ENCODE measurements around the gene HS6ST3. TPM values are rescaled to one million over a fixed set of nuclear protein-coding genes. Genes with fewer than 3 reads are reported as not detected.
"Not testable (repeated sequence)": the region's sequence is repeated elsewhere in the genome, so short reads cannot be mapped to it uniquely, and the experiment has no call there.

Gene HS6ST3
- total RNA-seq, 2 experiments from 2014 or later = not detected

- no peaks in the 10 kb centered on the region for H3K27me3 Mint-ChIP-seq
- ChIA-PET POLR2A (no interaction called here), CTCF (no interaction called here)
- H3K36me3 Mint-ChIP-seq (ENCODE audit: low read depth) = no peaks in the 10 kb centered on the region
- no peak overlapping the region for H3K27ac Mint-ChIP-seq
- ATAC-seq (no peak), DNase-seq (no peak)
- no peaks in the 10 kb centered on the region for H3K4me1 Mint-ChIP-seq (ENCODE audit: low read depth)
- no peak overlapping the region for H3K4me3 Mint-ChIP-seq
- peaks cover 10% of the 10 kb centered on the region for H3K9me3 Mint-ChIP-seq
- intact Hi-C loops (cut with micrococcal nuclease) = no loop called here
- no peak for TF ChIP-seq CTCF (IDR thresholded peaks at IDR 0.05)
Observed at GRCh38 chr13:96112936-96113335, 23.0 kb downstream of the HS6ST3 start.

- CTCF ChIA-PET; H3K36me3 Mint-ChIP-seq (ENCODE audit: low read depth); H3K9me3 Mint-ChIP-seq; DNase-seq; intact Hi-C loops (cut with micrococcal nuclease); H3K27ac Mint-ChIP-seq; H3K27me3 Mint-ChIP-seq; H3K4me3 Mint-ChIP-seq; ATAC-seq; POLR2A ChIA-PET; H3K4me1 Mint-ChIP-seq (ENCODE audit: low read depth): not testable (repeated sequence)
Observed at GRCh38 chr13:96115368-96115767, 25.5 kb downstream of the HS6ST3 start.

- ATAC-seq (no peak), DNase-seq (no peak)
- no peak for TF ChIP-seq CTCF (IDR thresholded peaks at IDR 0.05)
- no peaks in the 10 kb centered on the region for H3K4me1 Mint-ChIP-seq (ENCODE audit: low read depth)
- H3K4me3 Mint-ChIP-seq = no peak overlapping the region
- ChIA-PET POLR2A (no interaction called here), CTCF (no interaction called here)
- H3K36me3 Mint-ChIP-seq (ENCODE audit: low read depth) = no peaks in the 10 kb centered on the region
- no peaks in the 10 kb centered on the region for H3K27me3 Mint-ChIP-seq
- intact Hi-C loops (cut with micrococcal nuclease) = no loop called here
- H3K9me3 Mint-ChIP-seq = peaks cover 1% of the 10 kb centered on the region
- no peak overlapping the region for H3K27ac Mint-ChIP-seq
Observed at GRCh38 chr13:96119921-96120320, 30.0 kb downstream of the HS6ST3 start.

GRCh38 chr13:96130818-96131340, 41.0 kb downstream of the HS6ST3 start:
- intact Hi-C loops (cut with micrococcal nuclease) = no loop called here
- peaks cover 3% of the 10 kb centered on the region for H3K9me3 Mint-ChIP-seq
- H3K4me3 Mint-ChIP-seq = no peak overlapping the region
- CTCF ChIA-PET = no interaction called here
- no peak for TF ChIP-seq CTCF (IDR thresholded peaks at IDR 0.05)
- no peaks in the 10 kb centered on the region for H3K36me3 Mint-ChIP-seq (ENCODE audit: low read depth)
- ATAC-seq (no peak), DNase-seq (no peak)
- no peaks in the 10 kb centered on the region for H3K4me1 Mint-ChIP-seq (ENCODE audit: low read depth)
- POLR2A ChIA-PET = no interaction called here
- no peak overlapping the region for H3K27ac Mint-ChIP-seq
- no peaks in the 10 kb centered on the region for H3K27me3 Mint-ChIP-seq

- intact Hi-C loops (cut with micrococcal nuclease) = no loop called here
- no peak for ATAC-seq
- no peaks in the 10 kb centered on the region for H3K4me1 Mint-ChIP-seq (ENCODE audit: low read depth)
- H3K27me3 Mint-ChIP-seq = no peaks in the 10 kb centered on the region
- CTCF ChIA-PET = no interaction called here
- no peak for TF ChIP-seq CTCF (IDR thresholded peaks at IDR 0.05)
- DNase-seq = no peak
- no peak overlapping the region for H3K4me3 Mint-ChIP-seq
- peaks cover 1% of the 10 kb centered on the region for H3K9me3 Mint-ChIP-seq
- H3K36me3 Mint-ChIP-seq (ENCODE audit: low read depth) = no peaks in the 10 kb centered on the region
- no peak overlapping the region for H3K27ac Mint-ChIP-seq
- POLR2A ChIA-PET = no interaction called here
Observed at GRCh38 chr13:96141032-96141431, 51.1 kb downstream of the HS6ST3 start.

- DNase-seq = no peak
- Mint-ChIP-seq H3K27ac (no peak overlapping the region), H3K27me3 (no peaks in the 10 kb centered on the region), H3K4me1 (ENCODE audit: low read depth) (no peaks in the 10 kb centered on the region), H3K9me3 (peaks cover 2% of the 10 kb centered on the region), H3K4me3 (no peak overlapping the region), H3K36me3 (ENCODE audit: low read depth) (no peaks in the 10 kb centered on the region)
- TF ChIP-seq CTCF (IDR thresholded peaks at IDR 0.05) = no peak
- intact Hi-C loops (cut with micrococcal nuclease) = no loop called here
- ChIA-PET CTCF (no interaction called here), POLR2A (no interaction called here)
- ATAC-seq = no peak
Observed at GRCh38 chr13:96159725-96160124, 69.8 kb downstream of the HS6ST3 start.
